ENCODE data around the gene AHCYL2. TPM values are rescaled to one million over a fixed set of nuclear protein-coding genes. Genes with fewer than 3 reads are reported as not detected.

The AHCYL2 gene
- total RNA-seq, 1 donor from 2014 or later = 11.0 TPM

DNA sequence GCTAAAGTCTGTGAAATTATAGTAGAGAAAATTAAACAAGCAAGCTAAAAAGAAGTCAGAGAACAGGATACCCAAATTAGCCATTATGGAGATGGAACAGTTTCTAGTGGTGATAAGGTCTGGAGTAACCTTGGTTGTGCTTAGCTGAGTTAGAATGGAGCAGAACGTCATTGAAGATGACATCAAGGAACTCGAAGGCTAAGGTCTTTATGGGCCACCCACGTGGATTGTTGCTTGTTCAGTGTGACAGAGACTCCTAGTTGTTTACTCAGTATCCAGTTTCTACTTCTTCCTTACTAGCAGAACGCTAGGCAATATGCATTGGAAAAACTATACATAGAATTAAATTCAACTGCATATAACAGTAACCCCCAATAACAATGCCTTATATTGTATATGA is 39.7 kb downstream of the AHCYL2 start:
- H3K27ac Mint-ChIP-seq (ENCODE audit: unreplicated experiment) = no peak overlapping the region
- no peak overlapping the region for H3K4me3 Mint-ChIP-seq (ENCODE audit: unreplicated experiment)
- no peaks in the 10 kb centered on the region for H3K27me3 Mint-ChIP-seq (ENCODE audit: low read depth)
- DNase-seq (ENCODE audit: low spot score) = no peak
- peaks cover 4% of the 10 kb centered on the region for H3K4me1 Mint-ChIP-seq (ENCODE audit: low read depth)
- H3K36me3 Mint-ChIP-seq (ENCODE audit: low read depth) = no peaks in the 10 kb centered on the region
- no peaks in the 10 kb centered on the region for H3K9me3 Mint-ChIP-seq (ENCODE audit: low read depth)
- TF ChIP-seq, protein P1, sequence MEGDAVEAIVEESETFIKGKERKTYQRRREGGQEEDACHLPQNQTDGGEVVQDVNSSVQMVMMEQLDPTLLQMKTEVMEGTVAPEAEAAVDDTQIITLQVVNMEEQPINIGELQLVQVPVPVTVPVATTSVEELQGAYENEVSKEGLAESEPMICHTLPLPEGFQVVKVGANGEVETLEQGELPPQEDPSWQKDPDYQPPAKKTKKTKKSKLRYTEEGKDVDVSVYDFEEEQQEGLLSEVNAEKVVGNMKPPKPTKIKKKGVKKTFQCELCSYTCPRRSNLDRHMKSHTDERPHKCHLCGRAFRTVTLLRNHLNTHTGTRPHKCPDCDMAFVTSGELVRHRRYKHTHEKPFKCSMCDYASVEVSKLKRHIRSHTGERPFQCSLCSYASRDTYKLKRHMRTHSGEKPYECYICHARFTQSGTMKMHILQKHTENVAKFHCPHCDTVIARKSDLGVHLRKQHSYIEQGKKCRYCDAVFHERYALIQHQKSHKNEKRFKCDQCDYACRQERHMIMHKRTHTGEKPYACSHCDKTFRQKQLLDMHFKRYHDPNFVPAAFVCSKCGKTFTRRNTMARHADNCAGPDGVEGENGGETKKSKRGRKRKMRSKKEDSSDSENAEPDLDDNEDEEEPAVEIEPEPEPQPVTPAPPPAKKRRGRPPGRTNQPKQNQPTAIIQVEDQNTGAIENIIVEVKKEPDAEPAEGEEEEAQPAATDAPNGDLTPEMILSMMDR (IDR thresholded peaks at IDR 0.05) = no peak

- H3K27ac Mint-ChIP-seq (ENCODE audit: unreplicated experiment) = no peak overlapping the region
- TF ChIP-seq, protein P1 (IDR thresholded peaks at IDR 0.05) = no peak
- H3K9me3 Mint-ChIP-seq (ENCODE audit: low read depth) = no peaks in the 10 kb centered on the region
- H3K4me3 Mint-ChIP-seq (ENCODE audit: unreplicated experiment) = no peak overlapping the region
- peaks cover 8% of the 10 kb centered on the region for H3K4me1 Mint-ChIP-seq (ENCODE audit: low read depth)
- DNase-seq (ENCODE audit: low spot score) = no peak
- H3K36me3 Mint-ChIP-seq (ENCODE audit: low read depth) = no peaks in the 10 kb centered on the region
- no peaks in the 10 kb centered on the region for H3K27me3 Mint-ChIP-seq (ENCODE audit: low read depth)
Measured at GRCh38 chr7:129265328-129265727, 40.5 kb downstream of the AHCYL2 start.

- no peaks in the 10 kb centered on the region for H3K9me3 Mint-ChIP-seq (ENCODE audit: low read depth)
- no peaks in the 10 kb centered on the region for H3K27me3 Mint-ChIP-seq (ENCODE audit: low read depth)
- no peak overlapping the region for H3K27ac Mint-ChIP-seq (ENCODE audit: unreplicated experiment)
- peaks cover 13% of the 10 kb centered on the region for H3K4me1 Mint-ChIP-seq (ENCODE audit: low read depth)
- no peak for DNase-seq (ENCODE audit: low spot score)
- H3K4me3 Mint-ChIP-seq (ENCODE audit: unreplicated experiment) = no peak overlapping the region
- TF ChIP-seq, protein P1 (IDR thresholded peaks at IDR 0.05) = no peak
- H3K36me3 Mint-ChIP-seq (ENCODE audit: low read depth) = no peaks in the 10 kb centered on the region
Measured at GRCh38 chr7:129266181-129266580, 41.4 kb downstream of the AHCYL2 start.

DNA sequence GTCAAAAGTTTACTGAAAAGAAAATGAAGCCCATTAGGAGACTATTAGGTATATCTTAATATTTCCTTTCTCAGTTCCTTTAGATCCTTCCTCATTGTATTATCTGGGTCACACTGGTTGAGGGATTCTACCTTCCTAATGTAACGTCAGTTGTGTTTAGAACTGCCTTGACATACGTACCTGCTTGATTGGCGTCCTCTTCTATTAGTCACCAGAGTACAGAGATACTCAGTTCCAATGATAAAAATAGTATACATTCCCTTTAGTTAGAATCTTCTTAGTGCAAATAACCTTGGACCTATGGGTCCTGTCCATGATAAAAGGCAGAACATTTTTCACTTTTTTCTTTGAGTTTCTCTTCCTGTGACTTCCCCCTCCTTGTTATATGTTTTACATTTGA is 45.2 kb downstream of the AHCYL2 start:
- Mint-ChIP-seq H3K27me3 (ENCODE audit: low read depth) (no peaks in the 10 kb centered on the region), H3K4me3 (ENCODE audit: unreplicated experiment) (no peak overlapping the region), H3K4me1 (ENCODE audit: low read depth) (peaks cover 9% of the 10 kb centered on the region), H3K27ac (ENCODE audit: unreplicated experiment) (no peak overlapping the region), H3K36me3 (ENCODE audit: low read depth) (peaks cover 11% of the 10 kb centered on the region), H3K9me3 (ENCODE audit: low read depth) (peaks cover 14% of the 10 kb centered on the region)
- TF ChIP-seq, protein P1 (IDR thresholded peaks at IDR 0.05) = no peak
- DNase-seq (ENCODE audit: low spot score) = no peak

DNA sequence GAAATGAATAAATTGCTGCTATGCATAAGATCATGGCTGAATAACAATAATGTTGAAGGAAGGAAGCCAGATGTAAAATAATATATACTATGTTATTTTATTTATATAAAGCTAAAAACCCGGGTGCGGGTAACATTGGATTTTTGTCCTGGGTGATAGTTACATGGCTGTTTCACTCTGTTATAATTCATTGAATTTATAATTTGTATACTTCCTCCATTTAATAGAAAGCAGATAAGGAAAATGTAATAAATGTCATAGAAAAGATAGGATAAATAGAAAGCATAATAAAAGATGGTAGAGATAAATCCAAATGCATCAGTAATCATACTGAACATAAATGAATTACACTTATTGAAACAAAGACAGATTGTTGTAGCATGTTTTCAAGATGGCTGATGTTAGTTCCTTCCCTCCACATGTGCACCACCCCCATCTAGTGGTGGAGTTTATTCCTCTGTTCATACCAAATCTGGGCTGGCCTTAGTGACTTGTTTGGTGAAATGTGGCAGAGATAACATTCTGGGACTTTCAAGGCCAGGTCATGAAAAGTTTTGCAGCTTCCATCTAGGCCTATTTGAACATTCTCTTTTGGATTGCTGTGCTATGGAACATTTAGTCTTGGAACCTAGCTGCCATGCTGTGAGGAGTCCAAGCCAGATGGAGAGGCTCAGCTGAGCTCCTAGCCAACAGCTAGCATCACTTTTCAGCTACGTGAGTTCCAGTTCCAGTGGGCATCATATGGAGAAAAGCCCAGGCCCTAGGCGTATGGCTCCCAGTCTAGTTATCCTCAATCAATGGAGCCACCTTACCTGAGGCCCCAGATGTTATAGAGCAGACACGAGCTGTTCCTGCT is 46.9 kb downstream of the AHCYL2 start:
- Mint-ChIP-seq H3K27me3 (ENCODE audit: low read depth) (no peaks in the 10 kb centered on the region), H3K36me3 (ENCODE audit: low read depth) (peaks cover 11% of the 10 kb centered on the region), H3K4me1 (ENCODE audit: low read depth) (peaks cover 9% of the 10 kb centered on the region), H3K4me3 (ENCODE audit: unreplicated experiment) (no peak overlapping the region), H3K27ac (ENCODE audit: unreplicated experiment) (no peak overlapping the region), H3K9me3 (ENCODE audit: low read depth) (peaks cover 14% of the 10 kb centered on the region)
- DNase-seq (ENCODE audit: low spot score) = no peak
- TF ChIP-seq, protein P1 (IDR thresholded peaks at IDR 0.05) = peak; percentile 71

All from chondrocyte (in vitro differentiated cells).